ENCODE results near the gene LUC7L3.

LUC7L3 gene

GRCh38 chr17:50765454-50766221, 46.2 kb downstream of the LUC7L3 start:
- H3K4me3 ChIP-seq (ENCODE audit: low read length): no peak overlapping the region
- TF ChIP-seq, protein P1, sequence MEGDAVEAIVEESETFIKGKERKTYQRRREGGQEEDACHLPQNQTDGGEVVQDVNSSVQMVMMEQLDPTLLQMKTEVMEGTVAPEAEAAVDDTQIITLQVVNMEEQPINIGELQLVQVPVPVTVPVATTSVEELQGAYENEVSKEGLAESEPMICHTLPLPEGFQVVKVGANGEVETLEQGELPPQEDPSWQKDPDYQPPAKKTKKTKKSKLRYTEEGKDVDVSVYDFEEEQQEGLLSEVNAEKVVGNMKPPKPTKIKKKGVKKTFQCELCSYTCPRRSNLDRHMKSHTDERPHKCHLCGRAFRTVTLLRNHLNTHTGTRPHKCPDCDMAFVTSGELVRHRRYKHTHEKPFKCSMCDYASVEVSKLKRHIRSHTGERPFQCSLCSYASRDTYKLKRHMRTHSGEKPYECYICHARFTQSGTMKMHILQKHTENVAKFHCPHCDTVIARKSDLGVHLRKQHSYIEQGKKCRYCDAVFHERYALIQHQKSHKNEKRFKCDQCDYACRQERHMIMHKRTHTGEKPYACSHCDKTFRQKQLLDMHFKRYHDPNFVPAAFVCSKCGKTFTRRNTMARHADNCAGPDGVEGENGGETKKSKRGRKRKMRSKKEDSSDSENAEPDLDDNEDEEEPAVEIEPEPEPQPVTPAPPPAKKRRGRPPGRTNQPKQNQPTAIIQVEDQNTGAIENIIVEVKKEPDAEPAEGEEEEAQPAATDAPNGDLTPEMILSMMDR (conservative IDR thresholded peaks at IDR 0.05; ENCODE audit: low read depth, low read length): no peak
- DNase-seq (ENCODE audit: low read depth): no peak

- DNase-seq (ENCODE audit: low read depth): no peak
These were observed 47.0 kb downstream of the LUC7L3 start for GRCh38 chr17:50766222-50767023.

DNA sequence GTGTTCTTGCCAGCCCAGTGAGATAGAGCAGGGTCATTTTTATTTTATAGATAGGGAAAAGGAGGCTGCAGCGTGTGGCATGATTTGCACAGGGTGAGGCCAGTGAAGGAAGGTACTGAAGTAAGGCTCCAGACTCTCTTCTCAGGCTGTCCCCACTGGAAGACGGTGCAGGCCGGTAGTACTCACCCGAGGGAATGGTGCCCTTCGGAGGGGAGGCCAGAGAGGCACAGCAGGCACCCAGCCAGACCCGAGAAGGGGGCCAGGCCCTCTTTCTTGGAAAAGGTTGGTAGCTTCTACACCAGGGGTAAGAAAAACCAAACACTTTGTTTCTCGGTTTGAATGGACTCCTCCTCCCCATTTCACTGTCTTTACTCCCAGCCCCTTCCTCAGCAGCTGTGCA, 47.6 kb downstream of the LUC7L3 start:
- no peak for DNase-seq (ENCODE audit: low read depth)

More at GRCh38 chr17:50766222-50767023, 47.0 kb downstream of the LUC7L3 start:
- TF ChIP-seq, protein P1 (conservative IDR thresholded peaks at IDR 0.05; ENCODE audit: low read depth, low read length): no peak
- H3K4me3 ChIP-seq (ENCODE audit: low read length): no peak overlapping the region

DNA sequence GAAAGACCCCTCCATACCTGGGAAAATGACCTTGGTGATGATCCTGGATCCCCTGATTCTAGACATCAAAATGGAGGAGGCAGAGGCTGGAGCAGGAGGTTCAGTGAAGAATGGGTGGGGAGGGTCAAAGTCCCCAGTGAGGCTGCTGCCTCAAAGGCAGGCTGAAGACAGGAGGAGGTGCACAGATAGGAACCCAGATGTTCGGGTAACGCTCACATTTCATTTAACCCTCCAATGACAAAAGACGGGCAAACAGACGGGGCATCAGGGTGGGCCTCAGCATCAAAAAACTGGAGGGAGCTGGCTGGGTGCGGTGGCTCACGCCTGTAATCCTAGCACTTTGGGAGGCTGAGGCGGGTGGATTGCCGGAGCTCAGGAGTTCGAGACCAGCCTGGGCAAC, 48.0 kb downstream of the LUC7L3 start, which contains the start of gene ANKRD40CL:
Gene ANKRD40CL, minus strand, starts transcription at position 73 of the 400 bp plus-strand sequence. CDS start 605 bp downstream, outside the sequence.
- H3K4me3 ChIP-seq (ENCODE audit: low read length): no peak within 1 kb of the TSS
- TF ChIP-seq, protein P1 (conservative IDR thresholded peaks at IDR 0.05; ENCODE audit: low read depth, low read length): no peak
- no peak for DNase-seq (ENCODE audit: low read depth)

More for the DNA sequence above, 47.6 kb downstream of the LUC7L3 start:
- TF ChIP-seq, protein P1 (conservative IDR thresholded peaks at IDR 0.05; ENCODE audit: low read depth, low read length): no peak
- no peak overlapping the region for H3K4me3 ChIP-seq (ENCODE audit: low read length)

DNA sequence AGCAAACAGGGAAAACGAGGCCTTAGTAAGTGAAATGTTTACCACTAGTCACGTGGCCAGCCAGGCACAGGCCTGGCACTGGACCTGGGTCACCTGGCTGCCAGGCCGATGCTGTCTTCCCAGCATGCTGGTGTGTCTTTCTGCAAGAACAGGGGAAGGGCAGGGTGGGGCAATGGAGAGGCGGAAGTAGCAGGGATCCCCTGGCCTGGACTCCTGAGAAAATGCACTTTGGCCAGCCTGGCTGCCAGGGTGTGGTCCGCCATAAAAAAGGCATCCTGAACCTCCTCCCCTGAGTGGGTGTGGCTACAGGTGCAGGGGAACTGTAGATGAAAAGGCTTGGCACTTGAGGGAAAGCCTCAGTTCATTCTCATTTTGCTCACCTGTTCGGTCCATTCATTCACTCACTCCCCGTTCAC, 49.0 kb downstream of the LUC7L3 start:
- no peak overlapping the region for H3K4me3 ChIP-seq (ENCODE audit: low read length)
- DNase-seq (ENCODE audit: low read depth): no peak
- TF ChIP-seq, protein P1 (conservative IDR thresholded peaks at IDR 0.05; ENCODE audit: low read depth, low read length): no peak

- DNase-seq (ENCODE audit: low read depth): no peak
- H3K4me3 ChIP-seq (ENCODE audit: low read length): no peak overlapping the region
- TF ChIP-seq, protein P1 (conservative IDR thresholded peaks at IDR 0.05; ENCODE audit: low read depth, low read length): no peak
These were observed 50.5 kb downstream of the LUC7L3 start for GRCh38 chr17:50769884-50770283.

Measured in retinal pigment epithelial cell (primary cell).